Spleen (tissue), 11 donors: ENCODE data around the gene SLC26A6. TPM values are rescaled to one million over a fixed set of nuclear protein-coding genes. Genes with fewer than 3 reads are reported as not detected.

Experiments used
- DNase-seq: peaks from one replicate; pipeline ENCODE4 v3.0.0-alpha.2; 2020
- H3K27ac ChIP-seq, 8 donors: fragments of 200-600 bp; sonication (generic) in 7 of 8; 1 replicate in 4 of 8; 2 replicates in 4 of 8; pipeline versions ENCODE4 v1.5.0 to v1.8.0; 2016 to 2021; ENCODE audit warnings: inconsistent platforms in 4 of 8, mild to moderate bottlenecking in 4 of 8, moderate library complexity in 1 of 8
- H3K27me3 ChIP-seq, 7 donors: fragments of 200-600 bp; sonication (generic) in 6 of 7; replicated peaks in 1 of 7; 1 replicate in 4 of 7; 2 replicates in 3 of 7; pipeline versions ENCODE4 v1.5.0 to v1.8.0; 2016 to 2021; ENCODE audit warnings: inconsistent platforms in 3 of 7, mild to moderate bottlenecking in 1 of 7
- H3K36me3 ChIP-seq, 6 donors: fragments of 200-600 bp; sonication (generic) in 5 of 6; 1 replicate in 4 of 6; 2 replicates in 2 of 6; pipeline versions ENCODE4 v1.5.0 to v1.8.0; 2016 to 2021; ENCODE audit warnings: inconsistent platforms in 2 of 6
- H3K4me1 ChIP-seq, 6 donors: fragments of 200-600 bp; sonication (generic) in 5 of 6; 1 replicate in 3 of 6; 2 replicates in 3 of 6; pipeline versions ENCODE4 v1.5.0 to v1.8.0; 2016 to 2021; ENCODE audit warnings: inconsistent platforms in 3 of 6
- H3K4me3 ChIP-seq, 8 donors: fragments of 200-600 bp; sonication (generic) in 7 of 8; 1 replicate in 4 of 8; 2 replicates in 4 of 8; pipeline versions ENCODE4 v1.5.0 to v1.8.0; 2016 to 2021; ENCODE audit warnings: inconsistent platforms in 4 of 8, mild to moderate bottlenecking in 4 of 8, moderate library complexity in 2 of 8
- H3K9me3 ChIP-seq, 8 donors: fragments of 200-600 bp; sonication (generic) in 7 of 8; 1 replicate in 4 of 8; 2 replicates in 4 of 8; pipeline versions ENCODE4 v1.5.0 to v1.8.0; 2016 to 2021; ENCODE audit warnings: inconsistent platforms in 4 of 8
- CTCF ChIP-seq, 11 experiments: fragments of 200-600 bp in 7 of 11; fragments of 450-650 bp in 4 of 11; sonication (generic) in 4 of 11; IDR thresholded peaks in 8 of 11; conservative IDR thresholded peaks in 3 of 11; 1 replicate in 7 of 11; 2 replicates in 4 of 11; pipeline versions ENCODE4 v1.4.0 to v1.8.0; 2016 to 2021; ENCODE audit warnings: antibody characterized with exemption in 11 of 11, inconsistent platforms in 4 of 11, mild to moderate bottlenecking in 1 of 11
- POLR2A ChIP-seq, 3 donors: fragments of 450-650 bp; IDR thresholded peaks; one replicate each; pipeline ENCODE4 v1.5.1; 2017; ENCODE audit warnings: antibody characterized with exemption in 3 of 3, mild to moderate bottlenecking in 1 of 3
- POLR2AphosphoS5 ChIP-seq, 3 donors: sonication (generic); formaldehyde crosslinking; IDR thresholded peaks; one replicate each; pipeline ENCODE4 v1.5.1; 2017; ENCODE audit warnings: antibody characterized with exemption in 3 of 3
- WGBS, 5 donors: extraction: QIAGEN DNeasy Blood & Tissue Kit in 3 of 5; methylation state at CpG; one replicate each; pipeline versions ENCODE4 v1.1.5 to v1.1.7; 2013 to 2018; 5-methylcytosine and 5-hydroxymethylcytosine counted together
- intact Hi-C: fragments of 100-400 bp; cut with DNase I; formaldehyde crosslinking; loops from one replicate; pipeline ENCODE4 v1.15.0; 2023; ENCODE audit warnings: low total_unique reads
- polyA plus RNA-seq, 3 donors: library from polyadenylated mRNA; stranded (reverse); fragments of 200-250 nt; gene quantifications; one replicate each; pipeline ENCODE4 v1.2.1, GENCODE V29; 2013
- total RNA-seq, 7 donors: library from RNA; depleted of rRNA in 3 of 7; stranded (reverse); fragments of >200 nt in 3 of 7; fragmentation: NEBNext Ultra II Directional in 4 of 7; extraction: Animal tissue kit (Norgen Biotek cat#: 25700) in 4 of 7; gene quantifications; one replicate each; pipeline versions ENCODE4 v1.1.0 to v1.2.1, GENCODE V29; 2016 to 2021
- donor health status: healthy with polysubstance abuse.
- donor health status: DM: no; HTN: no; CAD: no; lungs with moderate emphysema.
- donor health status: DM: no; HTN: no; CAD: no.
- donor health status: Bipolar disorder and iron deficiency.
- donor health status: healthy.
- donor health status: DM: no; HTN: no; CAD: no.
- donor health status: DM: yes; HTN: yes; CAD: no.

Gene SLC26A6
- total and polyA plus RNA-seq, 10 donors = 8.5 to 59.7 (median 22.1) TPM

- TF ChIP-seq POLR2A (IDR thresholded peaks at IDR 0.05) = no peak
- TF ChIP-seq CTCF (IDR thresholded peaks at IDR 0.05 in 8 of 11, conservative IDR thresholded peaks at IDR 0.05 in 3 of 11) = no peak
- no peak for TF ChIP-seq POLR2AphosphoS5 (IDR thresholded peaks at IDR 0.05)
- no peaks in the 10 kb centered on the region for H3K9me3 ChIP-seq
- intact Hi-C loops = no loop called here
- H3K27me3 ChIP-seq = no peaks in the 10 kb centered on the region
- H3K27ac ChIP-seq = no peak overlapping the region
- peaks cover 4 to 22% (median 13%) of the 10 kb centered on the region in 6 donors for H3K4me1 ChIP-seq
- WGBS, 5 donors = 88 to 100% (median 96%) methylated on average over 6 to 8 of the region's 8 CpGs
- H3K36me3 ChIP-seq = peaks cover 0 to 84% (median 44%) of the 10 kb centered on the region in 6 donors
- no peak for DNase-seq
- H3K4me3 ChIP-seq = no peak overlapping the region
These were observed 4.9 kb downstream of the SLC26A6 start for GRCh38 chr3:48630407-48630806.

- H3K27ac ChIP-seq = no peak overlapping the region
- no peaks in the 10 kb centered on the region for H3K9me3 ChIP-seq
- TF ChIP-seq POLR2AphosphoS5 (IDR thresholded peaks at IDR 0.05) (no peak), POLR2A (IDR thresholded peaks at IDR 0.05) (no peak), CTCF (IDR thresholded peaks at IDR 0.05 in 8 of 11, conservative IDR thresholded peaks at IDR 0.05 in 3 of 11) (no peak)
- H3K4me1 ChIP-seq = peaks cover 4 to 19% (median 13%) of the 10 kb centered on the region in 6 donors
- no peak overlapping the region for H3K4me3 ChIP-seq
- no peak for DNase-seq
- intact Hi-C loops = no loop called here
- peaks cover 0 to 89% (median 48%) of the 10 kb centered on the region in 6 donors for H3K36me3 ChIP-seq
- H3K27me3 ChIP-seq = no peaks in the 10 kb centered on the region
- 94 to 99% (median 96%) methylated on average over 8 to 12 of the region's 12 CpGs for WGBS, 5 donors
These were observed 5.4 kb downstream of the SLC26A6 start for GRCh38 chr3:48629894-48630293.

GRCh38 chr3:48628277-48629017 is 6.8 kb downstream of the SLC26A6 start:
- intact Hi-C loops = no loop called here
- H3K27ac ChIP-seq = no peak overlapping the region
- WGBS, 5 donors = 78 to 93% (median 85%) methylated on average over 12 to 13 of the region's 13 CpGs
- peaks cover 0 to 16% (median 2%) of the 10 kb centered on the region in 6 donors for H3K4me1 ChIP-seq
- no peak for DNase-seq
- H3K9me3 ChIP-seq = no peaks in the 10 kb centered on the region
- H3K36me3 ChIP-seq = peaks cover 0 to 94% (median 48%) of the 10 kb centered on the region in 6 donors
- no peaks in the 10 kb centered on the region for H3K27me3 ChIP-seq
- TF ChIP-seq CTCF (IDR thresholded peaks at IDR 0.05 in 8 of 11, conservative IDR thresholded peaks at IDR 0.05 in 3 of 11) = no peak
- TF ChIP-seq POLR2A (IDR thresholded peaks at IDR 0.05) = no peak
- TF ChIP-seq POLR2AphosphoS5 (IDR thresholded peaks at IDR 0.05) = no peak
- H3K4me3 ChIP-seq = no peak overlapping the region

DNA sequence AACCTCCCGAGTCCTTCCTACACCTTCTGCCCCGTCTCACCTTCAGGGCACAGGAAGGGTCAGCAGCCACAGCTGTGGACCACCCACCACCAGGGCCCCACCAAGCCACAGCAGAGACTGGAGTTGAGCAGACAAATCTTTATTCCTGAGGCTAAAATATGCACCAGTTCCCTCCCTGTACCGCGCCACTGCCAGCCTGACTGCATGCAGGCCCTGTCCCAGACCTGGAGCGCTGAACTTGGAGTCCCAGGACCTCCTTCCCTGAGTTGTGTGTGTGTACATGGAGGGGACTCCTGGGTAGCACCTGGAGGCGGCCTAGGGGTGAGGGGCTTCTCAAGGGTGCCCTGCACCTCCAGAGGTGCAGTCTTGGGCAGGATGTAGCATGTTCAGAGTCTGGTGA is 9.7 kb downstream of the SLC26A6 start:
- Histone ChIP-seq H3K27me3 (no peaks in the 10 kb centered on the region), H3K36me3 (peaks cover 0 to 65% (median 39%) of the 10 kb centered on the region in 6 donors), H3K4me3 (no peak overlapping the region), H3K9me3 (no peaks in the 10 kb centered on the region), H3K27ac (no peak overlapping the region), H3K4me1 (peaks cover 0 to 15% (median 0%) of the 10 kb centered on the region in 6 donors)
- WGBS, 5 donors = 93 to 99% (median 94%) methylated on average over 5 to 6 of the region's 6 CpGs
- TF ChIP-seq CTCF (IDR thresholded peaks at IDR 0.05 in 8 of 11, conservative IDR thresholded peaks at IDR 0.05 in 3 of 11) = no peak
- no peak for TF ChIP-seq POLR2A (IDR thresholded peaks at IDR 0.05)
- TF ChIP-seq POLR2AphosphoS5 (IDR thresholded peaks at IDR 0.05) = no peak
- intact Hi-C loops = no loop called here
- no peak for DNase-seq
